Vagina (tissue), 2 donors: Measurements from ENCODE around the gene TMTC1. TPM values are rescaled to one million over a fixed set of nuclear protein-coding genes. Genes with fewer than 3 reads are reported as not detected.

Source experiments
- DNase-seq, 2 donors: peaks; one replicate each; pipeline ENCODE4 v3.0.0-alpha.2; 2017; ENCODE audit errors: extremely low spot score in 2 of 2
- H3K27ac ChIP-seq: fragments of 200-600 bp; sonication (generic); one replicate; pipeline ENCODE4 v1.5.1; 2019
- H3K27me3 ChIP-seq: fragments of 200-600 bp; sonication (generic); one replicate; pipeline ENCODE4 v1.5.1; 2019
- H3K36me3 ChIP-seq, 2 donors: fragments of 200-600 bp; sonication (generic); one replicate each; pipeline ENCODE4 v1.5.1; 2017 to 2019
- H3K4me1 ChIP-seq: fragments of 200-600 bp; sonication (generic); one replicate; pipeline ENCODE4 v1.5.1; 2019
- H3K4me3 ChIP-seq, 2 donors: fragments of 200-600 bp; sonication (generic); 1 replicate in 1 of 2; 2 replicates in 1 of 2; pipeline ENCODE4 v1.5.1; 2016 to 2019
- H3K9me3 ChIP-seq: fragments of 200-600 bp; sonication (generic); one replicate; pipeline ENCODE4 v1.5.1; 2019
- POLR2A ChIP-seq, 2 donors: fragments of 450-650 bp; IDR thresholded peaks; one replicate each; pipeline ENCODE4 v1.6.1; 2017; ENCODE audit warnings: antibody characterized with exemption in 2 of 2, mild to moderate bottlenecking in 2 of 2, moderate library complexity in 2 of 2
- POLR2AphosphoS5 ChIP-seq, 2 donors: sonication (generic); formaldehyde crosslinking; IDR thresholded peaks; one replicate each; pipeline ENCODE4 v1.9.0; 2017; ENCODE audit warnings: antibody characterized with exemption in 2 of 2, mild to moderate bottlenecking in 2 of 2, low read depth in 1 of 2; ENCODE audit not compliant: insufficient read depth in 1 of 2
- intact Hi-C: fragments of 100-400 bp; cut with DNase I; formaldehyde crosslinking; loops from one replicate; pipeline ENCODE4 v1.15.1; 2023
- total RNA-seq: library from RNA; depleted of rRNA; stranded (reverse); fragments of >200 nt; gene quantifications from one replicate; pipeline ENCODE4 v1.2.3, GENCODE V29; 2016
- TF ChIP-seq, protein P1 (sequence below), 3 experiments: fragments of 450-650 bp in 2 of 3; fragments of 200-600 bp in 1 of 3; sonication (generic) in 1 of 3; IDR thresholded peaks; one replicate each; pipeline ENCODE4 v1.5.1; 2017 to 2019; ENCODE audit warnings: antibody characterized with exemption in 3 of 3, mild to moderate bottlenecking in 2 of 3, moderate library complexity in 2 of 3

The TMTC1 gene
- total RNA-seq, 1 donor from 2014 or later, result 63.8 TPM

DNA sequence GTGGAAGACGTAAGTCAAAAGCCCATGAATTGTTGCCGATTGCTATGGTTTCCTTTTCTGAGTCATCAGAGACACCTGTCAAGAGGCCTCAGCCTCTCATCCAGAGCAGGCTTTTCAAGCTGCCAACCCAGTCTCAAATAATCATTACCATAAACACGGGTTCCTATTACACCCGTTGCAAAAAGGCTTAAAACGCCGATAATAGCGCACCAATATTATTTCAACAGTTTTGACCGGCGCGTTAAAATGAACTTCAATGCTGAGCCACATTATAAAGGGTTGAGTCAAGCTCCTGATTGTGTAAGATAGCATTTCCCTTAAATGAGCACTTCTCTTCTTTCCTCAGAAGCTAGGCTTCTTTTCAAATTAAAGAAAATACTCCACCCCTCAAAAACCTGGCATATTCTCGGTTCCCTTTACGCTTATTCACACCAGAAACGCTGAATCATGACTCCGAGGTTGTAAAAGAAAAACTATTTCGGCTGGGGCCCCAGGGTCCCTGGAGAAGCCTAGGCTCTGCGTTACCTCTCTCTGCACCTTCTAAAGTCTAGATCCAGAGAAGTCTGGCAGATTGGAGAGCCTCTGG, 1.4 kb downstream of the TMTC1 start:
- no peak for DNase-seq
- H3K27me3 ChIP-seq, result no peaks in the 10 kb centered on the region
- H3K27ac ChIP-seq, result peak overlapping the region; percentile 86
- H3K4me1 ChIP-seq, result peaks cover 16% of the 10 kb centered on the region
- H3K9me3 ChIP-seq, result no peaks in the 10 kb centered on the region
- no peaks in the 10 kb centered on the region for H3K36me3 ChIP-seq
- intact Hi-C loops, result loop anchor here (10.0 kb wide), 1 partner anchor 48 kb away; no protein-coding TSS in a partner anchor
- TF ChIP-seq POLR2AphosphoS5 (IDR thresholded peaks at IDR 0.05; ENCODE audit: insufficient read depth in 1 of 2, low read depth in 1 of 2), result peak in 1 of 2 donors; percentile 68
- TF ChIP-seq, protein P1, sequence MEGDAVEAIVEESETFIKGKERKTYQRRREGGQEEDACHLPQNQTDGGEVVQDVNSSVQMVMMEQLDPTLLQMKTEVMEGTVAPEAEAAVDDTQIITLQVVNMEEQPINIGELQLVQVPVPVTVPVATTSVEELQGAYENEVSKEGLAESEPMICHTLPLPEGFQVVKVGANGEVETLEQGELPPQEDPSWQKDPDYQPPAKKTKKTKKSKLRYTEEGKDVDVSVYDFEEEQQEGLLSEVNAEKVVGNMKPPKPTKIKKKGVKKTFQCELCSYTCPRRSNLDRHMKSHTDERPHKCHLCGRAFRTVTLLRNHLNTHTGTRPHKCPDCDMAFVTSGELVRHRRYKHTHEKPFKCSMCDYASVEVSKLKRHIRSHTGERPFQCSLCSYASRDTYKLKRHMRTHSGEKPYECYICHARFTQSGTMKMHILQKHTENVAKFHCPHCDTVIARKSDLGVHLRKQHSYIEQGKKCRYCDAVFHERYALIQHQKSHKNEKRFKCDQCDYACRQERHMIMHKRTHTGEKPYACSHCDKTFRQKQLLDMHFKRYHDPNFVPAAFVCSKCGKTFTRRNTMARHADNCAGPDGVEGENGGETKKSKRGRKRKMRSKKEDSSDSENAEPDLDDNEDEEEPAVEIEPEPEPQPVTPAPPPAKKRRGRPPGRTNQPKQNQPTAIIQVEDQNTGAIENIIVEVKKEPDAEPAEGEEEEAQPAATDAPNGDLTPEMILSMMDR (IDR thresholded peaks at IDR 0.05), result no peak
- peak overlapping the region; percentile 65 to 83 for H3K4me3 ChIP-seq

DNA sequence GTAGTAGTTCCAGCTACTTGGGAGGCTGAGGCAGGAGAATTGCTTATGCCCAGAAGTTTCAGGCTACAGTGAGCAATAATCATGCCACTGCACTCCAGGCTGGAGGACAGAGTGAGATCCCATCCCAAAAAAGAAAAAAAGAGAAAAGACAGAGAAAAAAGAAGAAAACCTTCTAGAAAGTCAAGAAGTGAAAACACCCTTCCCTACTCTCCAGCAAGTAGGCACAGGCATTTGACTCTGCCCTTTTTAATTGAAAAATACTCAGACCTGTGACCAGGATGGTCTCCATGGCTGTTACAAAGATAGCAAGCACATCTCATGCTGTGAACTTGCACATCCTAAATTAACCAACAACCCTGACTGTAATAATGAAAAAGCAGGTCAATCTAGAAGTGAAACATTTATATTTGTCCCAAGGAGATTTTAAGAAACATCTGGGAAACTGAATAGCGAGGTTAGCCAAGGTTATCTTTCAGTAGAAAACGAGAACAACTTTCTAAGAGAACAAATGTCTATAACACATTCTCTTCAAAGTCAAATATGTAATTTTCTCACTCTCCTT, 2.0 kb downstream of the TMTC1 start:
- Histone ChIP-seq H3K4me3 (peak overlapping the region; percentile 65 to 83), H3K27ac (peak overlapping the region; percentile 86), H3K36me3 (no peaks in the 10 kb centered on the region), H3K4me1 (peaks cover 16% of the 10 kb centered on the region), H3K27me3 (no peaks in the 10 kb centered on the region), H3K9me3 (no peaks in the 10 kb centered on the region)
- no peak for DNase-seq
- TF ChIP-seq POLR2A (IDR thresholded peaks at IDR 0.05) (no peak), POLR2AphosphoS5 (IDR thresholded peaks at IDR 0.05; ENCODE audit: insufficient read depth in 1 of 2, low read depth in 1 of 2) (no peak)
- TF ChIP-seq, protein P1 (IDR thresholded peaks at IDR 0.05), result no peak
- intact Hi-C loops, result loop anchor here (10.0 kb wide), 1 partner anchor 47 kb away; no protein-coding TSS in a partner anchor

DNA sequence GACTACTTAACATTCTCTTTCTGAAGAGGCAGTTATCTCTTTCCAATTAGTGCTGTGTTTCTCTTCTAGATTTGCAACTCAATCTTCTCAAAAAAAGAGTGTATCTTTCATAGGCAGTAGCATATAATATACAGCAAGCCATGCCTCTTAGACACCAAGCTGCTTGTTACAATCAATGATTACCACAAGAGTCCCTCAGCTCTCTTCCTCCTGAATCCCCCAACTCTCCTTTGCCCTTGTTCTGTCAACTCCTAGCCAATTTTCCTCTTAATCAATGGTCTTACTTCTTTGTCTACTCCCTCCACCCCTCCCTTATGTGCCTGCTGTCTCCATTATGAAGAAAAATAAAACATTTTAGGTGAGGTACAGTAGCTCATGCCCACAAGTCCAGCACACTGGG, 2.6 kb downstream of the TMTC1 start:
- no peak overlapping the region for H3K27ac ChIP-seq
- peak overlapping the region; percentile 65 to 83 for H3K4me3 ChIP-seq
- intact Hi-C loops, result loop anchor here (10.0 kb wide), 1 partner anchor 46 kb away; no protein-coding TSS in a partner anchor
- H3K4me1 ChIP-seq, result peaks cover 16% of the 10 kb centered on the region
- H3K27me3 ChIP-seq, result no peaks in the 10 kb centered on the region
- DNase-seq, result no peak
- H3K36me3 ChIP-seq, result no peaks in the 10 kb centered on the region
- no peaks in the 10 kb centered on the region for H3K9me3 ChIP-seq
- TF ChIP-seq, protein P1 (IDR thresholded peaks at IDR 0.05), result no peak
- no peak for TF ChIP-seq POLR2AphosphoS5 (IDR thresholded peaks at IDR 0.05; ENCODE audit: insufficient read depth in 1 of 2, low read depth in 1 of 2)
- TF ChIP-seq POLR2A (IDR thresholded peaks at IDR 0.05), result no peak

DNA sequence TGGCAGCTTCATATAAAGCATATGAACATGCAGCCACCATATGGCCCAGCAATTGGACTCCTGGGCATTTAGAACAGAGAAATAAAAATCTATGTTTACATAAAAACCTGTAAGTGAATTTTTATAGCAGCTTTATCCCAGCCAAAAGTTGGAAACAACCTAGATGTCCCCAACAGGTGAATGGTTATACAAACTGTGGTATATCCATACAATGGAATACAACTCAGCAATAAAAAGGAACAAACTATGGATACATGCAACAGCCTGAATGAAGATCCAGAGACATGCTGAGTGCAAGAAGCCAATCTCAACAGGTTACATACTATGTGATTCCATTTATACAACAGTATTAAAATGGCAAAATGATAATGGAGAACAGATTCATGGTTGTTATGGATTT, 3.7 kb downstream of the TMTC1 start:
- Histone ChIP-seq H3K27me3 (no peaks in the 10 kb centered on the region), H3K27ac (no peak overlapping the region), H3K4me3 (no peak overlapping the region), H3K4me1 (peaks cover 16% of the 10 kb centered on the region), H3K36me3 (no peaks in the 10 kb centered on the region), H3K9me3 (no peaks in the 10 kb centered on the region)
- no peak for DNase-seq
- intact Hi-C loops, result loop anchor here (10.0 kb wide), 1 partner anchor 45 kb away; no protein-coding TSS in a partner anchor
- TF ChIP-seq, protein P1 (IDR thresholded peaks at IDR 0.05), result no peak
- TF ChIP-seq POLR2AphosphoS5 (IDR thresholded peaks at IDR 0.05; ENCODE audit: insufficient read depth in 1 of 2, low read depth in 1 of 2) (no peak), POLR2A (IDR thresholded peaks at IDR 0.05) (no peak)

DNA sequence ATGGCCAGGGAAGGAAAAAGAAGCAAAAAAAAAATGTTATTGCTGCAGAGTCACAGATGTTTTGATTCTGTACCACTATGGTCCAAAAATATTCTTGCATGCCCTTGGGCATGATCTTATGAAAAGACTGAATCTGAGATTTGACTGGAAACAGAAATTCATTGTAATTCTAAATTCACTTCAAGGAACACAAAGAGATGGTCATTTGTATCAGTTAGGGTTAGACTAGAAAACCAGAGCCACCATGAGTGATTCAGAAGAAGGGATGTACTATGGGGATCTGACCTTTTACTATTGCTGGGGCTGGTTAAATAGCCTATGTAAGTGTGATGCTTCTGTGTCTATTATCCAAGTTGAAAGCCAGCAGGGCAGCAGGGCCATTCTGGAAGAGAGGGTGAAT, 5.2 kb downstream of the TMTC1 start:
- Histone ChIP-seq H3K36me3 (no peaks in the 10 kb centered on the region), H3K4me3 (no peak overlapping the region), H3K27me3 (no peaks in the 10 kb centered on the region), H3K9me3 (no peaks in the 10 kb centered on the region), H3K27ac (no peak overlapping the region), H3K4me1 (peaks cover 16% of the 10 kb centered on the region)
- no peak for DNase-seq
- intact Hi-C loops, result no loop called here
- TF ChIP-seq POLR2AphosphoS5 (IDR thresholded peaks at IDR 0.05; ENCODE audit: insufficient read depth in 1 of 2, low read depth in 1 of 2) (no peak), POLR2A (IDR thresholded peaks at IDR 0.05) (no peak)
- TF ChIP-seq, protein P1 (IDR thresholded peaks at IDR 0.05), result no peak
